Naive thymus-derived CD4-positive, alpha-beta T cell (primary cell): Measurements from ENCODE around the gene OSGIN1. TPM values are rescaled to one million over a fixed set of nuclear protein-coding genes. Genes with fewer than 3 reads are reported as not detected.
"Not testable (repeated sequence)": the region's sequence is repeated elsewhere in the genome, so short reads cannot be mapped to it uniquely, and the experiment has no call there.

ENCODE experiments used
- ATAC-seq: fragments of 150-1000 bp; cut with Tn5 transposase; 2 replicates; pipeline ENCODE4 v1.10.0; 2021; ENCODE audit warnings: mild to moderate bottlenecking, moderate library complexity
- CTCF ChIA-PET: fragments of 350-600 bp; sonication (Branson Sonifier 250); formaldehyde crosslinking; loops from one replicate; lab custom pipeline; 2021; ENCODE audit warnings: antibody characterized with exemption; lab: Charles Lee
- POLR2A ChIA-PET: fragments of 350-600 bp; sonication (Branson Sonifier 250); formaldehyde crosslinking; loops from one replicate; lab custom pipeline; 2021; ENCODE audit warnings: antibody characterized with exemption, inconsistent platforms; lab: Charles Lee
- DNase-seq, 9 donors: peaks; one replicate each; pipeline versions ENCODE4 v3.0.0 to v3.0.0-alpha.2; 2020 to 2022; ENCODE audit warnings: mixed read lengths in 1 of 9
- H3K27ac ChIP-seq: one replicate; pipeline ENCODE4 v1.7.0; 2013; ENCODE audit warnings: mild to moderate bottlenecking, low read depth, low read length, moderate library complexity
- H3K27me3 ChIP-seq, 2 donors: one replicate each; pipeline ENCODE4 v1.7.0; 2013; ENCODE audit warnings: low read length in 2 of 2, mild to moderate bottlenecking in 2 of 2, moderate library complexity in 2 of 2; ENCODE audit not compliant: control insufficient read depth in 2 of 2, insufficient read depth in 2 of 2
- H3K36me3 ChIP-seq, 3 experiments: 1 replicate in 2 of 3; 2 replicates in 1 of 3; pipeline ENCODE4 v1.7.0; 2013; ENCODE audit warnings: low read length in 3 of 3, mild to moderate bottlenecking in 3 of 3, moderate library complexity in 1 of 3; ENCODE audit not compliant: insufficient read depth in 3 of 3, control insufficient read depth in 2 of 3
- H3K4me1 ChIP-seq, 2 donors: one replicate each; pipeline ENCODE4 v1.7.0; 2013; ENCODE audit warnings: low read length in 2 of 2, mild to moderate bottlenecking in 2 of 2, moderate library complexity in 1 of 2; ENCODE audit not compliant: control insufficient read depth in 2 of 2, insufficient read depth in 2 of 2
- H3K4me3 ChIP-seq: 2 replicates; pipeline ENCODE4 v1.7.0; 2013; ENCODE audit warnings: mild to moderate bottlenecking, low read length
- H3K9me3 ChIP-seq, 3 experiments: 1 replicate in 2 of 3; 2 replicates in 1 of 3; pipeline ENCODE4 v1.7.0; 2013; ENCODE audit warnings: low read length in 3 of 3; ENCODE audit not compliant: control insufficient read depth in 2 of 3
- H3K27ac Mint-ChIP-seq, 9 donors: one replicate each; pipeline ENCODE4 v1.8.0; 2020 to 2022; ENCODE audit warnings: mixed read lengths in 9 of 9, mild to moderate bottlenecking in 8 of 9, moderate library complexity in 5 of 9, inconsistent platforms in 2 of 9
- H3K27me3 Mint-ChIP-seq, 5 donors: one replicate each; pipeline ENCODE4 v1.8.0; 2021 to 2022; ENCODE audit warnings: mixed read lengths in 5 of 5, mild to moderate bottlenecking in 1 of 5
- H3K36me3 Mint-ChIP-seq, 5 donors: one replicate each; pipeline ENCODE4 v1.8.0; 2020 to 2022; ENCODE audit warnings: mixed read lengths in 5 of 5, mild to moderate bottlenecking in 3 of 5, inconsistent platforms in 1 of 5
- H3K4me1 Mint-ChIP-seq, 7 donors: one replicate each; pipeline ENCODE4 v1.8.0; 2020 to 2022; ENCODE audit warnings: mixed read lengths in 7 of 7, mild to moderate bottlenecking in 3 of 7, inconsistent platforms in 1 of 7
- H3K4me3 Mint-ChIP-seq, 10 donors: one replicate each; pipeline ENCODE4 v1.8.0; 2020 to 2022; ENCODE audit warnings: mild to moderate bottlenecking in 10 of 10, mixed read lengths in 10 of 10, moderate library complexity in 6 of 10, inconsistent platforms in 2 of 10
- H3K9me3 Mint-ChIP-seq, 11 donors: one replicate each; pipeline ENCODE4 v1.8.0; 2020 to 2022; ENCODE audit warnings: mixed read lengths in 11 of 11, mild to moderate bottlenecking in 4 of 11, inconsistent platforms in 1 of 11, moderate library complexity in 1 of 11
- intact Hi-C, 2 donors: fragments of 100-400 bp; cut with micrococcal nuclease; formaldehyde crosslinking; loops; one replicate each; pipeline ENCODE4 v1.15.1; 2023
- polyA plus RNA-seq, 2 donors: library from polyadenylated mRNA; unstranded; fragments of 300-500 nt; fragmentation: Illumina TruSeq; gene quantifications; one replicate each; pipeline ENCODE4 v1.2.3, GENCODE V29; 2021
- total RNA-seq, 6 experiments: library from RNA in 5 of 6; stranded (reverse) in 5 of 6; gene quantifications; 1 replicate in 5 of 6; 2 replicates in 1 of 6; pipeline ENCODE4 v1.2.3 and lab custom pipeline; 2021 to 2026

OSGIN1 gene
- total and polyA plus RNA-seq, 7 experiments from 2014 or later: 0.34 to 8.4 (median 1.1) TPM; not detected in 1

DNA sequence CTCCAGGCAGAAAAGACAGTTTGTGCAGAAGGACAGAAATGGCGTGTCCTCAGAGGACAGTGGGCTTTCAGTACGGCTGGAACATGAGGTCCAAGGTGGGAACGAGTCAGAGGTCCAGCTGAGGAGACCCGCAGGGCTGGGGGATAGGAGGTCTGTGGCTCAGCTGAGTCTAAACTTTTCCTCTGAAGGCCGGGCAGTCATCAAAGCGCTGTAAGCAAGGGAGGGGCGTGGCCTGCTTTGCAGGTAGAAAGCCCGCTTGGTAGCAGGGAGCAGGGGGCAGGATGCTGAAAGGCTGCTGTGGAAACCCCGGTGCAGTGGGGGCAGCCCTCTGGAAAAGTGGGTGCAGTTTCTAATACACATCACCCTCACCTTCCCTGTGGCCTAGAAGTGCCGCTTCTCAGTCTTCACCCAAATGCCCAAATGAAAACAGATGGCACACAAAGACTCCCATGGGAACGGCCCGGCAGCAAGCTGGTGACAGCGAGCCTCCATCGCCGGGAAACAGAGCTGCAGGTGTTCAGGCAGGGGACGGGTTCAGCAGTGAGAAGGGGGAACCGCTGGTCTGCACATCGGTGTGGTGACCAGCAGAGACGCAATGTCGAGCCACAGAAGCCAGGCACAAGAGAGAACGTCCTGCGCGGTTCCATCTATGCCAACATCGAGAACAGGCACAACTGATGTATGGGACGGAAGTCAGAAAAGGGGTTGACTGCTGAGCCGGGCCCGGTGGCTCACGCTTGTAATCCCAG is 12.2 kb upstream of the OSGIN1 start:
- no peaks in the 10 kb centered on the region for H3K27me3 Mint-ChIP-seq
- H3K27ac Mint-ChIP-seq: no peak overlapping the region
- H3K36me3 Mint-ChIP-seq: peaks cover 0 to 8% (median 0%) of the 10 kb centered on the region in 5 donors
- H3K9me3 Mint-ChIP-seq: no peaks in the 10 kb centered on the region
- H3K4me1 Mint-ChIP-seq: peaks cover 5 to 8% (median 6%) of the 10 kb centered on the region in 7 donors
- Histone ChIP-seq H3K9me3 (no peaks in the 10 kb centered on the region), H3K4me1 (no peaks in the 10 kb centered on the region), H3K36me3 (no peaks in the 10 kb centered on the region), H3K27ac (no peak overlapping the region), H3K27me3 (no peaks in the 10 kb centered on the region), H3K4me3 (no peak overlapping the region)
- DNase-seq (no peak), ATAC-seq (no peak)
- intact Hi-C loops: no loop called here
- ChIA-PET CTCF (no interaction called here), POLR2A (no interaction called here)
- no peak overlapping the region for H3K4me3 Mint-ChIP-seq

DNA sequence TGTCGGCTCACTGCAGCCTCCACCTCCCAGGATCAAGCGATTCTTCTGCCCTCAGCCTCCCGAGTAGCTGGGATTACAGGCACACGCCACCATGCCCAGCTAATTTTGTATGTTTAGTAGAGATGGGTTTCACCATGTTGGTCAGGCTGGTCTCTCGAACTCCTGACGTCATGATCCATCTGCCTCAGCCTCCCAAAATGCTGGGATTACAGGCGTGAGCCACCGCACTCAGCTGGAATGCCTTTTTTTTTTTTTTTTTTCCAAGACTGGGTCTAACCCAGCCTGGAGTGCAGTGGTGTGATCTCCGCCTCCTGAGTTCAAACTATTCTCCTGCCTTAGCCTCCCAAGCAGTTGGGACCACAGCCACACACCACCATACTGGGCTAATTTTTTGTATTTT is 11.5 kb upstream of the OSGIN1 start:
- CTCF ChIA-PET, ATAC-seq: not testable (repeated sequence)

DNA sequence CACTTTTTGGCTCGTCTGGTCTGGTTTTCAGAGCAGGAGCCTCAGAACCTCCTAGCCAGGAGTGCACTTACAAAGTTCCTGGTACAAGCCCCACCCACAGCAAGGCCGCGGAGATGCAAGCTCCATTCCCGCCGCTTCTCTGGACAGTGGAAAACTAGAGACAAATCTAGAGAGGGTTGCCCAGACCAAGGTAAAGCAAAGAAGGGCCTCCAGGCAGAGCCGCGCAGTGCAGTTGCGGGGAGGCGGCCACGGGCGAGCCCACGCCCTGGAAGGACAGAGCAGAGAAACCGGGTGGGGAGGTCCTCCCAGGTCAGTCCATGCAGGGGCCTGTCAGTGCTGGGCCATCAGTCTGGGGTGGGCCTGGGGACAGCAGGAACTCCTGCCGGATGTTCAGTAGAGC is 11.0 kb upstream of the OSGIN1 start:
- H3K9me3 ChIP-seq: no peaks in the 10 kb centered on the region
- no peaks in the 10 kb centered on the region for H3K36me3 ChIP-seq
- DNase-seq (no peak), ATAC-seq (no peak)
- Mint-ChIP-seq H3K4me3 (no peak overlapping the region), H3K9me3 (no peaks in the 10 kb centered on the region), H3K27ac (no peak overlapping the region), H3K36me3 (peaks cover 0 to 8% (median 0%) of the 10 kb centered on the region in 5 donors), H3K4me1 (peaks cover 5 to 8% (median 6%) of the 10 kb centered on the region in 7 donors), H3K27me3 (no peaks in the 10 kb centered on the region)
- intact Hi-C loops: no loop called here
- CTCF ChIA-PET: no interaction called here
- no peak overlapping the region for H3K27ac ChIP-seq
- no peaks in the 10 kb centered on the region for H3K4me1 ChIP-seq
- POLR2A ChIA-PET: no interaction called here
- H3K4me3 ChIP-seq: no peak overlapping the region
- no peaks in the 10 kb centered on the region for H3K27me3 ChIP-seq

More for the DNA sequence above, 11.5 kb upstream of the OSGIN1 start:
- H3K4me1 Mint-ChIP-seq, H3K27ac ChIP-seq, H3K27ac Mint-ChIP-seq, H3K27me3 Mint-ChIP-seq, intact Hi-C loops, POLR2A ChIA-PET, H3K27me3 ChIP-seq, H3K36me3 Mint-ChIP-seq, DNase-seq, H3K36me3 ChIP-seq, H3K9me3 ChIP-seq, H3K4me1 ChIP-seq, H3K9me3 Mint-ChIP-seq, H3K4me3 Mint-ChIP-seq, H3K4me3 ChIP-seq: not testable (repeated sequence)

DNA sequence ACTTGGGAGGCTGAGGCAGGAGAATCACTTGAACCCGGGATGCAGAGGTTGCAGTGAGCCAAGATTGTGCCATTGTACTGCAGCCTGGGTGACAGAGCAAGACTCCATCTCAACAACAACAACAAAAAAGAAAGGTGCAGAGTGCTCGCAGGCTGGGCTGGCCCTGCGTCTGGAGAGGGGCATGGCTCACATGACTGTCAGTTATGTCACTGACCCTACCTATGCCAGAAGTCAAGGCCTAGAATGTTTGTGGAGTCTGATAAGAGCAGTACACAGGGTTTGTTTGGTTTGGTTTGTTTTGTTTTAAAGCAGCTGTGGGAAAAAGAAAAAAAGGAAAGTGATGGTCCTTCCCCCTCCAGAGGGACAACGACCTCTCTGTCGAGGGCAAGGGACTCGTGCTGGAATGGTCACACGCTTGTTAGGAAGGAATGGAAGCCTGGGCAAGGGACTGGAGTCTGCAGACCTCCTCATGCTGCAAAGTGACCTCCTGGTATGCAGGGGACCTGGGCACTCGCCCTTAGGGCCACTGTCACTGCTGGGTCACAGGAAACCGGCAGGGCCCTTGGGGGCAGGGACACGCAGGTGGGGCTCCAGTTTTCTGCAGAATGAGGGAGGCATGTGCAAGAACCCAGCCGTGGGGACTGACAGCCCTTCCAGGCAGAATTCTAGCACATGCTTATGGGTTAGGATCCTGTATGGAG is 10.1 kb upstream of the OSGIN1 start:
- Histone ChIP-seq H3K36me3 (no peaks in the 10 kb centered on the region), H3K27me3 (no peaks in the 10 kb centered on the region), H3K4me3 (no peak overlapping the region), H3K4me1 (no peaks in the 10 kb centered on the region), H3K27ac (no peak overlapping the region), H3K9me3 (no peaks in the 10 kb centered on the region)
- CTCF ChIA-PET: no interaction called here
- Mint-ChIP-seq H3K4me3 (no peak overlapping the region), H3K27ac (no peak overlapping the region), H3K27me3 (no peaks in the 10 kb centered on the region), H3K36me3 (peaks cover 0 to 3% (median 0%) of the 10 kb centered on the region in 5 donors), H3K4me1 (peaks cover 5 to 8% (median 6%) of the 10 kb centered on the region in 7 donors), H3K9me3 (no peaks in the 10 kb centered on the region)
- DNase-seq (no peak), ATAC-seq (no peak)
- POLR2A ChIA-PET: no interaction called here
- intact Hi-C loops: no loop called here

DNA sequence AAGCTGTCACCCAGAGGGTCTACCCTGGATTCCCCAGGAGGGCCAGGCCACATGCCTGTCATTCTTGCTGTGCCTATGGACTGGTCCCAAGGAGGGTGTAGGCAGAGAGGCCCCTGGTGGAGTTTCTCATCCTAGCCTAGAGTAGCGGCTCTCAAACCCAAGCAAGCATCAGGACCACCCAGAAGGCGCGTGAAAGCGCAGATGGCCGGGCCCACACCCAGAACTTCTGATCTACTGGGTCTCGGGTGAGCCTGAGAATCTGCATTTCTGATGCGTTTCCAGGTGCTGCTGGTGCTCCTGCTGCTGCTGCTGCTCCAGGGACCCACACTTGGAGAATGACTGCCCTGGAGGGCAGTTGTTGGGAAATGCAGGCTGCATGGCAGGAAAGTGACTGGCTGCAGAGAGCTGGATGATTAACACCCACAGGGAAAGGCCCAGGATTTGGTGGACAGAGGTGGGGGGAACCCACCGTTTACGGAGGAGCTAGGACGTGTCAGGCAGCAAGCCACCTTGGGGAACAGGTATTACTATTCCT is 9.5 kb upstream of the OSGIN1 start:
- no peak overlapping the region for H3K27ac ChIP-seq
- intact Hi-C loops: no loop called here
- no peaks in the 10 kb centered on the region for H3K36me3 ChIP-seq
- no peaks in the 10 kb centered on the region for H3K9me3 ChIP-seq
- ATAC-seq (no peak), DNase-seq (no peak)
- Mint-ChIP-seq H3K4me1 (peaks cover 5 to 8% (median 6%) of the 10 kb centered on the region in 7 donors), H3K27me3 (no peaks in the 10 kb centered on the region), H3K4me3 (no peak overlapping the region), H3K36me3 (peaks cover 0 to 3% (median 0%) of the 10 kb centered on the region in 5 donors), H3K27ac (no peak overlapping the region), H3K9me3 (no peaks in the 10 kb centered on the region)
- H3K27me3 ChIP-seq: no peaks in the 10 kb centered on the region
- CTCF ChIA-PET: no interaction called here
- H3K4me1 ChIP-seq: no peaks in the 10 kb centered on the region
- no peak overlapping the region for H3K4me3 ChIP-seq
- POLR2A ChIA-PET: no interaction called here

DNA sequence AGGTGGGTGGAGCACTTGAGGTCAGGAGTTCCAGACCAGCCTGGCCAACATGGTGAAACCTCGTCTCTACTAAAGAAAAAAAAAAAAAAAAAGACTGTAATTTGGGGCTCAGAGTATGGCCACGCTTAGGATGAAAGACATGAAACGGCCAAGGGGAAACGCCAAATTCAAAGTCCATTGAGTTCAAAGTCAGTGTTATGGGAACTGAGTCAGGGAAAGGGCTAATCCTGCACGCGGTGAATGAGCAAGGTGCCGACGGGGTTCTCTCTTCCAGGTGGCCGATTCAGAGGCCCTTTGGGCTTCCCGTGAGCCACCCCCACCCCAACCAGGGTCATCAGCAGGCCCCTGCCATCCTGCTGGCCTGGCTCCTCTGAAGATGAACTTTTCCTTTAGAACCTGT is 7.5 kb upstream of the OSGIN1 start:
- Histone ChIP-seq H3K36me3 (no peaks in the 10 kb centered on the region), H3K27ac (no peak overlapping the region), H3K27me3 (no peaks in the 10 kb centered on the region), H3K4me3 (no peak overlapping the region), H3K9me3 (no peaks in the 10 kb centered on the region), H3K4me1 (no peaks in the 10 kb centered on the region)
- DNase-seq (no peak), ATAC-seq (no peak)
- Mint-ChIP-seq H3K27ac (no peak overlapping the region), H3K27me3 (no peaks in the 10 kb centered on the region), H3K4me1 (no peaks in the 10 kb centered on the region), H3K4me3 (no peak overlapping the region), H3K9me3 (no peaks in the 10 kb centered on the region), H3K36me3 (peaks cover 0 to 3% (median 0%) of the 10 kb centered on the region in 5 donors)
- intact Hi-C loops: no loop called here
- CTCF ChIA-PET: no interaction called here
- POLR2A ChIA-PET: no interaction called here
